ENCODE data around the gene PCSK5.

DNA sequence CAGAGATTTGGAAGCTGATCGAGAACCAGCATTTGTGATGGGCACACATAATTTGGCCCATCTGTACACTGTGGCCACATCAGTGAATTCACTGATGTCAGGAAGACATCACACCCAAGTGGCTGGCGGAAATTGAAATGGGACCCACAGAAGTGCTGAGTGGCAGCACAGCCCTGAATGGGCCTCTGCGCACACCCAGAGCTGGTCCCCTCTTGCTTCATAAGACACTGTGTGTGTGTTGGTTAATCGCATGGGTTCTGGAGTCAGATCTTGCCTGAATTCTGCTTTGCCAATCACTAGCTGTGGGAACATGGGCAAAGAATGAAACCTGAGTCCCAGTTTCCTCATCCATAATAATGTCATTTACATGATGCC, 72.2 kb downstream of the PCSK5 start:
- TF ChIP-seq, protein P1, sequence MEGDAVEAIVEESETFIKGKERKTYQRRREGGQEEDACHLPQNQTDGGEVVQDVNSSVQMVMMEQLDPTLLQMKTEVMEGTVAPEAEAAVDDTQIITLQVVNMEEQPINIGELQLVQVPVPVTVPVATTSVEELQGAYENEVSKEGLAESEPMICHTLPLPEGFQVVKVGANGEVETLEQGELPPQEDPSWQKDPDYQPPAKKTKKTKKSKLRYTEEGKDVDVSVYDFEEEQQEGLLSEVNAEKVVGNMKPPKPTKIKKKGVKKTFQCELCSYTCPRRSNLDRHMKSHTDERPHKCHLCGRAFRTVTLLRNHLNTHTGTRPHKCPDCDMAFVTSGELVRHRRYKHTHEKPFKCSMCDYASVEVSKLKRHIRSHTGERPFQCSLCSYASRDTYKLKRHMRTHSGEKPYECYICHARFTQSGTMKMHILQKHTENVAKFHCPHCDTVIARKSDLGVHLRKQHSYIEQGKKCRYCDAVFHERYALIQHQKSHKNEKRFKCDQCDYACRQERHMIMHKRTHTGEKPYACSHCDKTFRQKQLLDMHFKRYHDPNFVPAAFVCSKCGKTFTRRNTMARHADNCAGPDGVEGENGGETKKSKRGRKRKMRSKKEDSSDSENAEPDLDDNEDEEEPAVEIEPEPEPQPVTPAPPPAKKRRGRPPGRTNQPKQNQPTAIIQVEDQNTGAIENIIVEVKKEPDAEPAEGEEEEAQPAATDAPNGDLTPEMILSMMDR (IDR thresholded peaks at IDR 0.05; ENCODE audit: poor library complexity, severe bottlenecking), result no peak
- TF ChIP-seq EZH2 (IDR thresholded peaks at IDR 0.05; ENCODE audit: borderline replicate concordance, insufficient read depth, low read length, poor library complexity, severe bottlenecking) (no peak), POLR2AphosphoS5 (IDR thresholded peaks at IDR 0.05) (no peak), EP300 (conservative IDR thresholded peaks at IDR 0.05; ENCODE audit: poor library complexity, severe bottlenecking) (no peak), RAD21 (conservative IDR thresholded peaks at IDR 0.05) (no peak), SMC3 (conservative IDR thresholded peaks at IDR 0.05; ENCODE audit: poor library complexity) (no peak)
- TF ChIP-seq, protein P2, sequence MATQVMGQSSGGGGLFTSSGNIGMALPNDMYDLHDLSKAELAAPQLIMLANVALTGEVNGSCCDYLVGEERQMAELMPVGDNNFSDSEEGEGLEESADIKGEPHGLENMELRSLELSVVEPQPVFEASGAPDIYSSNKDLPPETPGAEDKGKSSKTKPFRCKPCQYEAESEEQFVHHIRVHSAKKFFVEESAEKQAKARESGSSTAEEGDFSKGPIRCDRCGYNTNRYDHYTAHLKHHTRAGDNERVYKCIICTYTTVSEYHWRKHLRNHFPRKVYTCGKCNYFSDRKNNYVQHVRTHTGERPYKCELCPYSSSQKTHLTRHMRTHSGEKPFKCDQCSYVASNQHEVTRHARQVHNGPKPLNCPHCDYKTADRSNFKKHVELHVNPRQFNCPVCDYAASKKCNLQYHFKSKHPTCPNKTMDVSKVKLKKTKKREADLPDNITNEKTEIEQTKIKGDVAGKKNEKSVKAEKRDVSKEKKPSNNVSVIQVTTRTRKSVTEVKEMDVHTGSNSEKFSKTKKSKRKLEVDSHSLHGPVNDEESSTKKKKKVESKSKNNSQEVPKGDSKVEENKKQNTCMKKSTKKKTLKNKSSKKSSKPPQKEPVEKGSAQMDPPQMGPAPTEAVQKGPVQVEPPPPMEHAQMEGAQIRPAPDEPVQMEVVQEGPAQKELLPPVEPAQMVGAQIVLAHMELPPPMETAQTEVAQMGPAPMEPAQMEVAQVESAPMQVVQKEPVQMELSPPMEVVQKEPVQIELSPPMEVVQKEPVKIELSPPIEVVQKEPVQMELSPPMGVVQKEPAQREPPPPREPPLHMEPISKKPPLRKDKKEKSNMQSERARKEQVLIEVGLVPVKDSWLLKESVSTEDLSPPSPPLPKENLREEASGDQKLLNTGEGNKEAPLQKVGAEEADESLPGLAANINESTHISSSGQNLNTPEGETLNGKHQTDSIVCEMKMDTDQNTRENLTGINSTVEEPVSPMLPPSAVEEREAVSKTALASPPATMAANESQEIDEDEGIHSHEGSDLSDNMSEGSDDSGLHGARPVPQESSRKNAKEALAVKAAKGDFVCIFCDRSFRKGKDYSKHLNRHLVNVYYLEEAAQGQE (IDR thresholded peaks at IDR 0.05; ENCODE audit: borderline replicate concordance), result no peak

Data from neural cell (in vitro differentiated cells).